Erythroblast (primary cell): Measurements from ENCODE around the gene MCF2L.

Experiments used
- GATA1 ChIP-seq: IDR thresholded peaks from 2 replicates; pipeline ENCODE4 v1.6.1; 2011; ENCODE audit warnings: low read depth, mild to moderate bottlenecking, control low read depth, low read length, moderate library complexity
- POLR2A ChIP-seq: IDR thresholded peaks from 2 replicates; pipeline ENCODE4 v1.6.1; 2011; ENCODE audit warnings: mild to moderate bottlenecking, low read length

- TF ChIP-seq POLR2A (no peak), GATA1 (no peak)
Observed at GRCh38 chr13:112947796-112948195, 21.2 kb upstream of the MCF2L start.
